Measurements from ENCODE around the gene KRTAP4-8. TPM values are rescaled to one million over a fixed set of nuclear protein-coding genes. Genes with fewer than 3 reads are reported as not detected.
"Not testable (repeated sequence)": the region's sequence is repeated elsewhere in the genome, so short reads cannot be mapped to it uniquely, and the experiment has no call there.

The KRTAP4-8 gene
- total RNA-seq, 1 donor from 2014 or later = not detected

DNA sequence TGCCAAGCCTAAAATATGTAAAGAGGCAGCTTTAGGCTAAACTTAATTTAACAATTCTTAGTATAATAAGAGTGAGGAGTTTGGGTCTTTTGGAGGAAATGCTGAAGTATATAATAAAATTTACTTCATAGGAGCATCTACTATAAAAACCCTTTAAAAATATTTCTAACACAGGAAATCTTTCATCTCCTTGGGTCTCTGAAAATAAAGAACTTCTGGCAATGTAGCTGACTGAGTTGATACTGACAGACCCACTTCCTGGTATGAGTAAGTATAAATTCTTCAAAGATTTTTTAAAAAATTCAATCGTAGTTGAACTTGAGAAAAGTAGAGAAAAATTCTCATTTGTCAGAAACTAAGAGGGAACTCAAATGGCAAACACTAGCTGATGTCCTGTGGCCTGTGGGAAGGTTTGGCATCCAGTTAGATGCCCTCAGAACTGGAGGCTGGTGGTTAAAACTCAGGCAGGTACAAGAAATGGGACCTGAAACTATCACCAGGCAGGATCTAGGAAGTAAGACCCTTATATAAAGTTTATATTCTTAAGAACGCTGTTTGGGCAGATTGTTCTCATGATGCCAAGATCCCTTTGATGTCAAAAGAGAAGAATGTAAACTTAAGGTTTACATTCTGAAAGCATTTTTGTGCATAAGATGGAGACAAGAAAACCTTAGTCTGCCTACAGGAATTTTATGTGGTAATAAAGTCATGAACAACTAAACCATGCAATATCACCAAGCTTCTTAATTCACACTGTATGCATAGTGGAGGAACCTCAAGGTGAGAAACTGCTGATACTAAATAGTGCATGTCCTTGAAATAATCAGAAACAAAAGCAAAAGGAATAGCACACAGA, 36.2 kb upstream of the KRTAP4-8 start:
- Histone ChIP-seq H3K36me3 (no peaks in the 10 kb centered on the region), H3K27me3 (no peaks in the 10 kb centered on the region), H3K4me3 (no peak overlapping the region), H3K9me3 (no peaks in the 10 kb centered on the region), H3K27ac (no peak overlapping the region), H3K4me1 (no peaks in the 10 kb centered on the region)
- ATAC-seq = no peak
- intact Hi-C loops (cut with DNase I) = no loop called here
- DNase-seq = no peak
- no peak for TF ChIP-seq CTCF (IDR thresholded peaks at IDR 0.05)

DNA sequence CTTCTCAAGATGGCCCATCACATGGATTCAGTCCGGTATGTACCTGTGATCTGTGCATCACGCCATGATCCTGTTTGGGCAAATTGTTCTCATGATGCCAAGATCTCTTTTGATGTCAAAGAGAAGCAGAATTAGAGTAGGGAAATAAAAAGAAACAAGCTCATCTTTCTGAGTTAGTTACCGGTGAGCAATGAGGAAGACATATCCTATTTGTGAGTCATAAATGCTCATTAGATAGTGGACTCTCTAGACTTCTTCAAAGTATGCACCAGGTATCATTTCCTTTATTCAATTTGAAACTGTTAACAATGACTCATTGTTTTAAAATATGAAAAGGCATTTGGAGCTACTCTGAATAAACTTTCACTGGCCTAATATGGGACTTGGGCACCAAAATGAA, 34.0 kb upstream of the KRTAP4-8 start:
- H3K9me3 ChIP-seq = no peaks in the 10 kb centered on the region
- TF ChIP-seq CTCF (IDR thresholded peaks at IDR 0.05) = no peak

DNA sequence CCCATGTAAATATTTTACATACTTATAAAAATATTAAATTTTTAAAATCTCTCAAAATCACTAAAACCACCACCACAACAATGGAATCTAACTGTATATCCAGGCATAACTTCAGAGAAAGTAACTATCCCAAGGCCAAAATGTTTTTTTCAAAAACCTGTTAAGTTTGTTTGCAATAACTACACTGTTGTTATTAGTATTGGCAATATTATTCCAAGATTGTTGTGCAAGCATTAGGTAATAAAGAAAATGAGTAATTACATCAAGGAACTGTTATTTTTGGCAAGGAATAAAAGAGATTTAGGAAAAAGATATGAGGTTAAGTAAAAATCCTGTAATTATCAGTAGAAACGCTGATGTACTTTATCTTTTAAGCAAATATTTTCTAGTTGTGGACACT, 29.4 kb upstream of the KRTAP4-8 start:
- H3K9me3 ChIP-seq = no peaks in the 10 kb centered on the region
- no peak for DNase-seq
- H3K27ac ChIP-seq = no peak overlapping the region
- no peak for TF ChIP-seq CTCF (IDR thresholded peaks at IDR 0.05)
- no peaks in the 10 kb centered on the region for H3K36me3 ChIP-seq
- H3K4me3 ChIP-seq = no peak overlapping the region
- no peaks in the 10 kb centered on the region for H3K27me3 ChIP-seq
- H3K4me1 ChIP-seq = no peaks in the 10 kb centered on the region
- ATAC-seq = no peak
- intact Hi-C loops (cut with DNase I) = no loop called here

More for the DNA sequence above, 34.0 kb upstream of the KRTAP4-8 start:
- no peaks in the 10 kb centered on the region for H3K27me3 ChIP-seq
- ATAC-seq (no peak), DNase-seq (no peak)
- H3K4me1 ChIP-seq = no peaks in the 10 kb centered on the region
- intact Hi-C loops (cut with DNase I) = no loop called here
- no peak overlapping the region for H3K4me3 ChIP-seq
- no peak overlapping the region for H3K27ac ChIP-seq
- no peaks in the 10 kb centered on the region for H3K36me3 ChIP-seq

DNA sequence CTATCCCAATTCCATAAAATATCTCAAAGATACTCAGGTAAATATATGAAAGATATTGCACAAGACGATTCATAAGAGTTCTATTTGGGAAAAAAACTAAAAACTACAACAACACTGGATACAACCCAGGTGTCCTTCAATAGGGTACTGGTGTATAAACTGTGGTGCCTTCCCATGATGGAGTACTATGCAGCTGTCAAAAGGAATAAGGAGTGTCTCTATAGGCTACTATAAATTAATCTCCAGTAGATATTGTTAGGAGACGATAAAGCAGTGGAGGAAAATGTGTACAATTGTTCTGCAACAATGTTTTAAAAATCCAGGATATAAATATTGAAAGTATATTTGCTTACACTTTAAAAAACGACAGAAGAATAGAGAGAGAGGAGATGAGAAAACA, 28.5 kb upstream of the KRTAP4-8 start:
- no peak for ATAC-seq
- intact Hi-C loops (cut with DNase I) = no loop called here
- H3K4me1 ChIP-seq = no peaks in the 10 kb centered on the region

GRCh38 chr17:41125064-41125463, 27.1 kb upstream of the KRTAP4-8 start:
- DNase-seq (no peak), ATAC-seq (no peak)
- intact Hi-C loops (cut with DNase I) = no loop called here
- no peaks in the 10 kb centered on the region for H3K27me3 ChIP-seq
- no peak overlapping the region for H3K4me3 ChIP-seq
- H3K9me3 ChIP-seq = no peaks in the 10 kb centered on the region
- H3K36me3 ChIP-seq = no peaks in the 10 kb centered on the region
- H3K27ac ChIP-seq = no peak overlapping the region
- no peak for TF ChIP-seq CTCF (IDR thresholded peaks at IDR 0.05)
- H3K4me1 ChIP-seq = no peaks in the 10 kb centered on the region

More for the DNA sequence above, 28.5 kb upstream of the KRTAP4-8 start:
- TF ChIP-seq CTCF (IDR thresholded peaks at IDR 0.05) = no peak
- Histone ChIP-seq H3K4me3 (no peak overlapping the region), H3K27ac (no peak overlapping the region), H3K27me3 (no peaks in the 10 kb centered on the region), H3K9me3 (no peaks in the 10 kb centered on the region), H3K36me3 (no peaks in the 10 kb centered on the region)
- no peak for DNase-seq

GRCh38 chr17:41123991-41124371, 26.0 kb upstream of the KRTAP4-8 start, which contains the start of gene KRTAP4-12:
Gene KRTAP4-12, minus strand, starts transcription at chr17:41124182. Its CDS starts 60 bp downstream, at chr17:41124122.
- H3K4me3 ChIP-seq; intact Hi-C loops (cut with DNase I); ATAC-seq: not testable (repeated sequence)

GRCh38 chr17:41123292-41123990, 25.5 kb upstream of the KRTAP4-8 start:
- H3K4me3 ChIP-seq; H3K4me1 ChIP-seq; H3K27me3 ChIP-seq; ATAC-seq; DNase-seq; H3K27ac ChIP-seq; intact Hi-C loops (cut with DNase I); H3K9me3 ChIP-seq; H3K36me3 ChIP-seq: not testable (repeated sequence)

More at GRCh38 chr17:41123991-41124371, 26.0 kb upstream of the KRTAP4-8 start, which contains the start of gene KRTAP4-12:
- not testable (repeated sequence) for H3K27me3 ChIP-seq, H3K4me1 ChIP-seq, H3K27ac ChIP-seq, DNase-seq, H3K36me3 ChIP-seq, H3K9me3 ChIP-seq
